Spleen (tissue), 7 donors: Measurements from ENCODE around the gene BRD1.

Experiments
- POLR2A ChIP-seq, 3 donors: fragments of 450-650 bp; IDR thresholded peaks; one replicate each; pipeline ENCODE4 v1.5.1; 2017; ENCODE audit warnings: antibody characterized with exemption in 3 of 3, mild to moderate bottlenecking in 1 of 3
- POLR2AphosphoS5 ChIP-seq, 3 donors: sonication (generic); formaldehyde crosslinking; IDR thresholded peaks; one replicate each; pipeline ENCODE4 v1.5.1; 2017; ENCODE audit warnings: antibody characterized with exemption in 3 of 3
- TF ChIP-seq, protein P1 (sequence below), 11 experiments: fragments of 200-600 bp in 7 of 11; fragments of 450-650 bp in 4 of 11; sonication (generic) in 4 of 11; IDR thresholded peaks in 8 of 11; conservative IDR thresholded peaks in 3 of 11; 1 replicate in 7 of 11; 2 replicates in 4 of 11; pipeline versions ENCODE4 v1.4.0 to v1.8.0; 2016 to 2021; ENCODE audit warnings: antibody characterized with exemption in 11 of 11, inconsistent platforms in 4 of 11, mild to moderate bottlenecking in 1 of 11
- donor health status: DM: no; HTN: no; CAD: no; lungs with moderate emphysema.
- donor health status: DM: no; HTN: no; CAD: no.
- donor health status: DM: no; HTN: no; CAD: no.

DNA sequence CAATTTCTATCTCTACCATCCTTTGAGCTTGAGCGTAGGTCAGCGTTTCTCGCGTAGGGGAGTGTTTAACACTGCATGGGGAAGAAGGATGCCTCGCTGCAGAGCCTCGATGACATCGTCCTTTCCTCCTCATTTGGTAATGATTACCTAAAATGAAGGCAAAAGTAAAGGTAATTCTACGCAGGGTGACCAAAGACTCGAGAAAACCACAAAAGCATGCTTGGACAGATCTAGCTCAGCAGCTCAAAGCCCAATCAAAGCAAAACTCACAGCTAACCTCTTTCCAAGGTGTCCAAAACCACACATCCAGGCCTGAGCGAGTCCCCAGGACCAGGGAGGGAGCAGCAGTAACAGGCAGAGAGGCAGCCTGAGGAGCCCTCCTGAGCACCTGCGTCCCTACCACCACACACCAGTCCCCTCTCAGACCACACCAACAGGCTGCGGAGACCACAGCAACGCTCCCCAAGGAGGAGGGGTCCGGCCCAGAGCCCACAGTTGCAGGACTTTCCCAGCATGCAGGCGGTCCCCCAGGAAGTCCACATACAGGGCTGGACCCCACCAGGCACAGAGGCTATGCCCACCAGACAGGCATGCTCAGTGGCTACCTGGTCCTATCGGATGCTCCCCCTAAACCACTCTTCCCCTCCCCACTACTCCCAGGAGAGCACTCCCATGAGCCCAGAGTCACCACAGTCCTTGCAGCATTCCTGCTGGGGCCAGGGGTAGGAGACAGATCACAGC lies 3.3 kb downstream of the BRD1 start:
- TF ChIP-seq, protein P1, sequence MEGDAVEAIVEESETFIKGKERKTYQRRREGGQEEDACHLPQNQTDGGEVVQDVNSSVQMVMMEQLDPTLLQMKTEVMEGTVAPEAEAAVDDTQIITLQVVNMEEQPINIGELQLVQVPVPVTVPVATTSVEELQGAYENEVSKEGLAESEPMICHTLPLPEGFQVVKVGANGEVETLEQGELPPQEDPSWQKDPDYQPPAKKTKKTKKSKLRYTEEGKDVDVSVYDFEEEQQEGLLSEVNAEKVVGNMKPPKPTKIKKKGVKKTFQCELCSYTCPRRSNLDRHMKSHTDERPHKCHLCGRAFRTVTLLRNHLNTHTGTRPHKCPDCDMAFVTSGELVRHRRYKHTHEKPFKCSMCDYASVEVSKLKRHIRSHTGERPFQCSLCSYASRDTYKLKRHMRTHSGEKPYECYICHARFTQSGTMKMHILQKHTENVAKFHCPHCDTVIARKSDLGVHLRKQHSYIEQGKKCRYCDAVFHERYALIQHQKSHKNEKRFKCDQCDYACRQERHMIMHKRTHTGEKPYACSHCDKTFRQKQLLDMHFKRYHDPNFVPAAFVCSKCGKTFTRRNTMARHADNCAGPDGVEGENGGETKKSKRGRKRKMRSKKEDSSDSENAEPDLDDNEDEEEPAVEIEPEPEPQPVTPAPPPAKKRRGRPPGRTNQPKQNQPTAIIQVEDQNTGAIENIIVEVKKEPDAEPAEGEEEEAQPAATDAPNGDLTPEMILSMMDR (IDR thresholded peaks at IDR 0.05 in 8 of 11, conservative IDR thresholded peaks at IDR 0.05 in 3 of 11) = no peak
- TF ChIP-seq POLR2AphosphoS5 (IDR thresholded peaks at IDR 0.05) (no peak), POLR2A (IDR thresholded peaks at IDR 0.05) (no peak)
